K562 (cell line): ENCODE measurements around the gene MECP2. TPM values are rescaled to one million over a fixed set of nuclear protein-coding genes. Genes with fewer than 3 reads are reported as not detected.

ENCODE experiments used
- ERF ChIP-seq: fragments of 450-650 bp; formaldehyde crosslinking; IDR thresholded peaks from 2 replicates; pipeline ENCODE4 v1.4.0; 2020; ENCODE audit warnings: mild to moderate bottlenecking, mixed read lengths
- ETS2 ChIP-seq: IDR thresholded peaks from 2 replicates; pipeline ENCODE4 v1.6.1; 2016; ENCODE audit warnings: borderline replicate concordance, missing genetic modification characterization, mild to moderate bottlenecking, moderate library complexity, missing compliant biosample characterization; ENCODE audit not compliant: poor library complexity, severe bottlenecking
- GABPB2 ChIP-seq: fragments of 250-450 bp; sonication (Bioruptor Pico); conservative IDR thresholded peaks from 2 replicates; pipeline ENCODE4 v1.5.1; 2021; ENCODE audit warnings: mild to moderate bottlenecking
- GTF2F1 ChIP-seq: IDR thresholded peaks from 2 replicates; pipeline ENCODE4 v1.6.1; 2011; ENCODE audit warnings: low read depth, low read length, improper control_type of control experiment
- PYGO2 ChIP-seq: fragments of 450-650 bp; IDR thresholded peaks from 2 replicates; pipeline ENCODE4 v1.6.1; 2016; ENCODE audit warnings: mild to moderate bottlenecking, missing genetic modification characterization, moderate library complexity, missing compliant biosample characterization
- SRF ChIP-seq, 2 experiments: fragments of 250-450, 450-650 bp in 1 of 2; sonication (Bioruptor Pico) in 1 of 2; sonication (generic) in 1 of 2; formaldehyde crosslinking; IDR thresholded peaks; 2 replicates each; pipeline versions ENCODE4 v1.5.0 to v1.5.1; 2020 to 2022; ENCODE audit warnings: mild to moderate bottlenecking in 1 of 2, missing genetic modification reagents in 1 of 2
- ZFX ChIP-seq: sonication (generic); formaldehyde crosslinking; IDR thresholded peaks from 2 replicates; pipeline ENCODE4 v1.8.0; 2022; ENCODE audit warnings: mild to moderate bottlenecking, missing genetic modification reagents, moderate library complexity
- ZNF644 ChIP-seq: fragments of 200-800 bp; sonication (Bioruptor generic); IDR thresholded peaks from 2 replicates; pipeline ENCODE4 v1.6.1; 2016; ENCODE audit warnings: low read depth, missing genetic modification characterization, missing compliant biosample characterization
- polyA plus RNA-seq, 8 experiments: library from polyadenylated mRNA; depleted of rRNA in 4 of 8; stranded (reverse) in 5 of 8; unstranded in 3 of 8; fragments of >200 nt; fragmentation: Nextera tagmentation in 2 of 8; fragmentation: Illumina TruSeq in 1 of 8; extraction: Ambion mirVana in 2 of 8; extraction: Trizol in 1 of 8; gene quantifications; 2 replicates each; pipeline versions ENCODE4 v1.2.1 to v1.2.3, GENCODE V29; 2011 to 2014; ENCODE audit warnings: inconsistent platforms in 1 of 8, missing spikeins in 1 of 8
- total RNA-seq, 7 experiments: library from RNA; depleted of rRNA in 6 of 7; stranded (reverse); fragments of >200 nt in 6 of 7; fragmentation: Illumina TruSeq in 2 of 7; extraction: Trizol in 2 of 7; gene quantifications; 2 replicates each; pipeline versions ENCODE4 v1.2.1 to v1.2.3, GENCODE V29; 2011 to 2021; ENCODE audit warnings: low replicate concordance in 1 of 7
- TF ChIP-seq, protein P1 (sequence below), 2 experiments: fragments of 450-650 bp in 1 of 2; sonication (generic) in 1 of 2; formaldehyde crosslinking in 1 of 2; IDR thresholded peaks; 2 replicates each; pipeline versions ENCODE4 v1.7.1 to v1.9.0; 2016 to 2022; ENCODE audit warnings: inconsistent platforms in 1 of 2, mild to moderate bottlenecking in 1 of 2, missing genetic modification reagents in 1 of 2
- TF ChIP-seq, protein P2 (sequence below): fragments of 450-650 bp; formaldehyde crosslinking; conservative IDR thresholded peaks from 2 replicates; pipeline ENCODE4 v1.4.0; 2022; ENCODE audit warnings: mild to moderate bottlenecking, missing genetic modification characterization
- TF ChIP-seq, protein P3 (sequence below): fragments of 450-650 bp; IDR thresholded peaks from 2 replicates; pipeline ENCODE4 v1.6.1; 2018; ENCODE audit not compliant: partially characterized antibody
- TF ChIP-seq, protein P4 (sequence below): fragments of 450-650 bp; formaldehyde crosslinking; IDR thresholded peaks from 2 replicates; pipeline ENCODE4 v1.4.0; 2022; ENCODE audit warnings: mild to moderate bottlenecking, moderate library complexity

MECP2 gene
- total and polyA plus RNA-seq, 9 of the 15 experiments (the other 6 are each of a cell fraction or from before 2014, with no cell fraction given) = 2.1 to 50.9 (median 30.5) TPM

DNA sequence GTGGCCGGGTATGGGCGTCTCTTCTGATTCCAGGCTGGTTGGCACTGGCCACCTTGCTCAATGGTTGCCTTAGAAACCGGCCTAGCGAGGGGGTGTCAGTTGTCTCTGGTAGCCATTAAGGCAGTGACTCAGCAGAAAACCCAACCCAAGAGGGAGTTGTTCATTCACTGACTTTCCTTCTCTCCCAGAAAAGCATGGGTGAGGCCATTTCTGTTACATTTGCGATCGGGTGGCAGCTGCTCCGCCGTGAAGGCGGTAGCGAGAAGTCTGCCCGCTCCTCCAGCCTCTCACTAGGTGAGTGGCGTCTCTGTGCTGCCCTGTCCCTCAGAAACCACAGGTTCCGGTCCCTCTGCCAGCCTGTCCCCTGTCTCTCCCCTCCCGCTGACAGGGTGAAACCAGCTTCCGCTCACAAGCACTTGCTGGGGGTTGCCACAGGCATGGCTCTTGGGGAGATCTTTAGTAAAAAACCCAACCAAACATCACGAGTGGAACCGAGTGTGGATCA lies 95.2 kb downstream of the MECP2 start (continued):
- TF ChIP-seq, protein P1, sequence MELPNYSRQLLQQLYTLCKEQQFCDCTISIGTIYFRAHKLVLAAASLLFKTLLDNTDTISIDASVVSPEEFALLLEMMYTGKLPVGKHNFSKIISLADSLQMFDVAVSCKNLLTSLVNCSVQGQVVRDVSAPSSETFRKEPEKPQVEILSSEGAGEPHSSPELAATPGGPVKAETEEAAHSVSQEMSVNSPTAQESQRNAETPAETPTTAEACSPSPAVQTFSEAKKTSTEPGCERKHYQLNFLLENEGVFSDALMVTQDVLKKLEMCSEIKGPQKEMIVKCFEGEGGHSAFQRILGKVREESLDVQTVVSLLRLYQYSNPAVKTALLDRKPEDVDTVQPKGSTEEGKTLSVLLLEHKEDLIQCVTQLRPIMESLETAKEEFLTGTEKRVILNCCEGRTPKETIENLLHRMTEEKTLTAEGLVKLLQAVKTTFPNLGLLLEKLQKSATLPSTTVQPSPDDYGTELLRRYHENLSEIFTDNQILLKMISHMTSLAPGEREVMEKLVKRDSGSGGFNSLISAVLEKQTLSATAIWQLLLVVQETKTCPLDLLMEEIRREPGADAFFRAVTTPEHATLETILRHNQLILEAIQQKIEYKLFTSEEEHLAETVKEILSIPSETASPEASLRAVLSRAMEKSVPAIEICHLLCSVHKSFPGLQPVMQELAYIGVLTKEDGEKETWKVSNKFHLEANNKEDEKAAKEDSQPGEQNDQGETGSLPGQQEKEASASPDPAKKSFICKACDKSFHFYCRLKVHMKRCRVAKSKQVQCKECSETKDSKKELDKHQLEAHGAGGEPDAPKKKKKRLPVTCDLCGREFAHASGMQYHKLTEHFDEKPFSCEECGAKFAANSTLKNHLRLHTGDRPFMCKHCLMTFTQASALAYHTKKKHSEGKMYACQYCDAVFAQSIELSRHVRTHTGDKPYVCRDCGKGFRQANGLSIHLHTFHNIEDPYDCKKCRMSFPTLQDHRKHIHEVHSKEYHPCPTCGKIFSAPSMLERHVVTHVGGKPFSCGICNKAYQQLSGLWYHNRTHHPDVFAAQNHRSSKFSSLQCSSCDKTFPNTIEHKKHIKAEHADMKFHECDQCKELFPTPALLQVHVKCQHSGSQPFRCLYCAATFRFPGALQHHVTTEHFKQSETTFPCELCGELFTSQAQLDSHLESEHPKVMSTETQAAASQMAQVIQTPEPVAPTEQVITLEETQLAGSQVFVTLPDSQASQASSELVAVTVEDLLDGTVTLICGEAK (IDR thresholded peaks at IDR 0.05) = no peak
- TF ChIP-seq, protein P1 (CRISPR knock-in tag; IDR thresholded peaks at IDR 0.05) = no peak
- TF ChIP-seq, protein P2, sequence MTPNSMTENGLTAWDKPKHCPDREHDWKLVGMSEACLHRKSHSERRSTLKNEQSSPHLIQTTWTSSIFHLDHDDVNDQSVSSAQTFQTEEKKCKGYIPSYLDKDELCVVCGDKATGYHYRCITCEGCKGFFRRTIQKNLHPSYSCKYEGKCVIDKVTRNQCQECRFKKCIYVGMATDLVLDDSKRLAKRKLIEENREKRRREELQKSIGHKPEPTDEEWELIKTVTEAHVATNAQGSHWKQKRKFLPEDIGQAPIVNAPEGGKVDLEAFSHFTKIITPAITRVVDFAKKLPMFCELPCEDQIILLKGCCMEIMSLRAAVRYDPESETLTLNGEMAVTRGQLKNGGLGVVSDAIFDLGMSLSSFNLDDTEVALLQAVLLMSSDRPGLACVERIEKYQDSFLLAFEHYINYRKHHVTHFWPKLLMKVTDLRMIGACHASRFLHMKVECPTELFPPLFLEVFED (CRISPR knock-in tag) = peak; percentile 88; the same call in 1 of the 2 replicates
- no peak for TF ChIP-seq ZFX (CRISPR knock-in tag)
- peak; percentile 99 for TF ChIP-seq ERF (CRISPR knock-in tag)
- no peak for TF ChIP-seq SRF (CRISPR knock-in tag; IDR thresholded peaks at IDR 0.05)
- peak; percentile 95 for TF ChIP-seq ZNF644
- no peak for TF ChIP-seq ETS2 (tag)
- TF ChIP-seq, protein P3, sequence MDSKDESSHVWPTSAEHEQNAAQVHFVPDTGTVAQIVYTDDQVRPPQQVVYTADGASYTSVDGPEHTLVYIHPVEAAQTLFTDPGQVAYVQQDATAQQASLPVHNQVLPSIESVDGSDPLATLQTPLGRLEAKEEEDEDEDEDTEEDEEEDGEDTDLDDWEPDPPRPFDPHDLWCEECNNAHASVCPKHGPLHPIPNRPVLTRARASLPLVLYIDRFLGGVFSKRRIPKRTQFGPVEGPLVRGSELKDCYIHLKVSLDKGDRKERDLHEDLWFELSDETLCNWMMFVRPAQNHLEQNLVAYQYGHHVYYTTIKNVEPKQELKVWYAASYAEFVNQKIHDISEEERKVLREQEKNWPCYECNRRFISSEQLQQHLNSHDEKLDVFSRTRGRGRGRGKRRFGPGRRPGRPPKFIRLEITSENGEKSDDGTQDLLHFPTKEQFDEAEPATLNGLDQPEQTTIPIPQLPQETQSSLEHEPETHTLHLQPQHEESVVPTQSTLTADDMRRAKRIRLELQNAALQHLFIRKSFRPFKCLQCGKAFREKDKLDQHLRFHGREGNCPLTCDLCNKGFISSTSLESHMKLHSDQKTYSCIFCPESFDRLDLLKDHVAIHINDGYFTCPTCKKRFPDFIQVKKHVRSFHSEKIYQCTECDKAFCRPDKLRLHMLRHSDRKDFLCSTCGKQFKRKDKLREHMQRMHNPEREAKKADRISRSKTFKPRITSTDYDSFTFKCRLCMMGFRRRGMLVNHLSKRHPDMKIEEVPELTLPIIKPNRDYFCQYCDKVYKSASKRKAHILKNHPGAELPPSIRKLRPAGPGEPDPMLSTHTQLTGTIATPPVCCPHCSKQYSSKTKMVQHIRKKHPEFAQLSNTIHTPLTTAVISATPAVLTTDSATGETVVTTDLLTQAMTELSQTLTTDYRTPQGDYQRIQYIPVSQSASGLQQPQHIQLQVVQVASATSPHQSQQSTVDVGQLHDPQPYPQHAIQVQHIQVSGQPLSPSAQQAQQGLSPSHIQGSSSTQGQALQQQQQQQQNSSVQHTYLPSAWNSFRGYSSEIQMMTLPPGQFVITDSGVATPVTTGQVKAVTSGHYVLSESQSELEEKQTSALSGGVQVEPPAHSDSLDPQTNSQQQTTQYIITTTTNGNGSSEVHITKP = peak; percentile 69
- no peak for TF ChIP-seq GTF2F1
- TF ChIP-seq, protein P4, sequence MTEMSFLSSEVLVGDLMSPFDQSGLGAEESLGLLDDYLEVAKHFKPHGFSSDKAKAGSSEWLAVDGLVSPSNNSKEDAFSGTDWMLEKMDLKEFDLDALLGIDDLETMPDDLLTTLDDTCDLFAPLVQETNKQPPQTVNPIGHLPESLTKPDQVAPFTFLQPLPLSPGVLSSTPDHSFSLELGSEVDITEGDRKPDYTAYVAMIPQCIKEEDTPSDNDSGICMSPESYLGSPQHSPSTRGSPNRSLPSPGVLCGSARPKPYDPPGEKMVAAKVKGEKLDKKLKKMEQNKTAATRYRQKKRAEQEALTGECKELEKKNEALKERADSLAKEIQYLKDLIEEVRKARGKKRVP (CRISPR knock-in tag) = peak; percentile 78
- peak; percentile 87 for TF ChIP-seq PYGO2 (tag)
- no peak for TF ChIP-seq GABPB2 (CRISPR knock-in tag)
